ENCODE results near the gene ADAMTSL3.

GRCh38 chr15:83935774-83936173, 281.9 kb downstream of the ADAMTSL3 start:
- TF ChIP-seq CTCF (IDR thresholded peaks at IDR 0.05) (no peak), POLR2A (IDR thresholded peaks at IDR 0.05) (no peak)

All from heart left ventricle (tissue), 13 donors.